ENCODE data around the gene KLF11.

The KLF11 gene

GRCh38 chr2:9998916-9999654 is 44.3 kb upstream of the KLF11 start:
- no peak overlapping the region for H2BK5ac ChIP-seq (ENCODE audit: low read length)
- no peak overlapping the region for H2BK15ac ChIP-seq (replicated peaks; ENCODE audit: low read depth)
- no peak overlapping the region for H2BK120ac ChIP-seq (ENCODE audit: low read depth, low read length)
- no peaks in the 10 kb centered on the region for H3K79me1 ChIP-seq (ENCODE audit: low read length)
- H3K79me2 ChIP-seq (ENCODE audit: control insufficient read depth, insufficient read depth, low read length) = no peaks in the 10 kb centered on the region
- H3K9ac ChIP-seq (ENCODE audit: low read length) = no peak overlapping the region
- H3K18ac ChIP-seq (ENCODE audit: low read length) = no peak overlapping the region
- H3K4me1 ChIP-seq (ENCODE audit: control insufficient read depth, low read depth, low read length) = no peaks in the 10 kb centered on the region
- no peak overlapping the region for H4K8ac ChIP-seq (ENCODE audit: low read depth, low read length)
- H3K4me3 ChIP-seq (ENCODE audit: low read length) = no peak overlapping the region
- H3K23ac ChIP-seq (ENCODE audit: low read length) = no peak overlapping the region
- no peak for DNase-seq
- H3K4ac ChIP-seq (ENCODE audit: low read depth, low read length) = no peak overlapping the region
- WGBS (ENCODE audit: extremely low coverage, insufficient coverage, low lambda C conversion rate) = no CpG with 5 or more reads among the region's 20 CpGs
- H3K36me3 ChIP-seq (ENCODE audit: control insufficient read depth, insufficient read depth, low read length) = no peaks in the 10 kb centered on the region
- H3K4me2 ChIP-seq (ENCODE audit: low read length) = no peak overlapping the region
- no peak overlapping the region for H3K27ac ChIP-seq (ENCODE audit: low read depth, low read length)
- H3K27me3 ChIP-seq (ENCODE audit: insufficient read depth, low read length, poor library complexity) = no peaks in the 10 kb centered on the region
- no peak overlapping the region for H4K5ac ChIP-seq (ENCODE audit: low read length)
- H2AK5ac ChIP-seq (ENCODE audit: low read length) = no peak overlapping the region
- no peak overlapping the region for H3K56ac ChIP-seq (ENCODE audit: low read length)

GRCh38 chr2:9999693-10000092 is 43.7 kb upstream of the KLF11 start:
- no peak overlapping the region for H3K56ac ChIP-seq (ENCODE audit: low read length)
- H3K4me3 ChIP-seq (ENCODE audit: low read length) = no peak overlapping the region
- H3K9ac ChIP-seq (ENCODE audit: low read length) = no peak overlapping the region
- no peak overlapping the region for H3K4me2 ChIP-seq (ENCODE audit: low read length)
- no peaks in the 10 kb centered on the region for H3K27me3 ChIP-seq (ENCODE audit: insufficient read depth, low read length, poor library complexity)
- H2BK120ac ChIP-seq (ENCODE audit: low read depth, low read length) = no peak overlapping the region
- no peak overlapping the region for H4K8ac ChIP-seq (ENCODE audit: low read depth, low read length)
- H3K18ac ChIP-seq (ENCODE audit: low read length) = no peak overlapping the region
- WGBS (ENCODE audit: extremely low coverage, insufficient coverage, low lambda C conversion rate) = no CpG with 5 or more reads among the region's 1 CpG
- no peak overlapping the region for H2BK5ac ChIP-seq (ENCODE audit: low read length)
- no peak overlapping the region for H3K23ac ChIP-seq (ENCODE audit: low read length)
- H3K4me1 ChIP-seq (ENCODE audit: control insufficient read depth, low read depth, low read length) = no peaks in the 10 kb centered on the region
- no peak overlapping the region for H2AK5ac ChIP-seq (ENCODE audit: low read length)
- no peak overlapping the region for H3K27ac ChIP-seq (ENCODE audit: low read depth, low read length)
- H3K4ac ChIP-seq (ENCODE audit: low read depth, low read length) = no peak overlapping the region
- H3K79me1 ChIP-seq (ENCODE audit: low read length) = no peaks in the 10 kb centered on the region
- H4K5ac ChIP-seq (ENCODE audit: low read length) = no peak overlapping the region
- no peak for DNase-seq
- H3K36me3 ChIP-seq (ENCODE audit: control insufficient read depth, insufficient read depth, low read length) = no peaks in the 10 kb centered on the region
- H2BK15ac ChIP-seq (replicated peaks; ENCODE audit: low read depth) = no peak overlapping the region
- no peaks in the 10 kb centered on the region for H3K79me2 ChIP-seq (ENCODE audit: control insufficient read depth, insufficient read depth, low read length)

GRCh38 chr2:10000541-10000940 is 42.8 kb upstream of the KLF11 start:
- Histone ChIP-seq H3K36me3 (ENCODE audit: control insufficient read depth, insufficient read depth, low read length) (no peaks in the 10 kb centered on the region), H3K4ac (ENCODE audit: low read depth, low read length) (no peak overlapping the region), H3K27ac (ENCODE audit: low read depth, low read length) (no peak overlapping the region), H3K27me3 (ENCODE audit: insufficient read depth, low read length, poor library complexity) (no peaks in the 10 kb centered on the region), H2BK120ac (ENCODE audit: low read depth, low read length) (no peak overlapping the region), H3K79me1 (ENCODE audit: low read length) (no peaks in the 10 kb centered on the region), H2AK5ac (ENCODE audit: low read length) (no peak overlapping the region), H3K79me2 (ENCODE audit: control insufficient read depth, insufficient read depth, low read length) (no peaks in the 10 kb centered on the region), H4K5ac (ENCODE audit: low read length) (no peak overlapping the region), H2BK5ac (ENCODE audit: low read length) (no peak overlapping the region), H2BK15ac (replicated peaks; ENCODE audit: low read depth) (no peak overlapping the region), H3K56ac (ENCODE audit: low read length) (no peak overlapping the region), H3K4me3 (ENCODE audit: low read length) (no peak overlapping the region), H3K9ac (ENCODE audit: low read length) (no peak overlapping the region), H3K18ac (ENCODE audit: low read length) (no peak overlapping the region), H3K4me1 (ENCODE audit: control insufficient read depth, low read depth, low read length) (no peaks in the 10 kb centered on the region), H3K4me2 (ENCODE audit: low read length) (no peak overlapping the region), H4K8ac (ENCODE audit: low read depth, low read length) (no peak overlapping the region), H3K23ac (ENCODE audit: low read length) (no peak overlapping the region)
- no peak for DNase-seq
- no CpG with 5 or more reads among the region's 8 CpGs for WGBS (ENCODE audit: extremely low coverage, insufficient coverage, low lambda C conversion rate)

- Histone ChIP-seq H4K5ac (ENCODE audit: low read length) (no peak overlapping the region), H3K9ac (ENCODE audit: low read length) (no peak overlapping the region), H3K18ac (ENCODE audit: low read length) (no peak overlapping the region), H3K4me2 (ENCODE audit: low read length) (no peak overlapping the region), H3K56ac (ENCODE audit: low read length) (no peak overlapping the region), H3K23ac (ENCODE audit: low read length) (no peak overlapping the region), H3K27me3 (ENCODE audit: insufficient read depth, low read length, poor library complexity) (no peaks in the 10 kb centered on the region), H3K36me3 (ENCODE audit: control insufficient read depth, insufficient read depth, low read length) (no peaks in the 10 kb centered on the region), H3K27ac (ENCODE audit: low read depth, low read length) (no peak overlapping the region), H3K4ac (ENCODE audit: low read depth, low read length) (no peak overlapping the region), H2BK120ac (ENCODE audit: low read depth, low read length) (no peak overlapping the region), H4K8ac (ENCODE audit: low read depth, low read length) (no peak overlapping the region), H3K79me1 (ENCODE audit: low read length) (no peaks in the 10 kb centered on the region), H2BK5ac (ENCODE audit: low read length) (no peak overlapping the region), H2AK5ac (ENCODE audit: low read length) (no peak overlapping the region), H3K4me1 (ENCODE audit: control insufficient read depth, low read depth, low read length) (no peaks in the 10 kb centered on the region), H3K79me2 (ENCODE audit: control insufficient read depth, insufficient read depth, low read length) (no peaks in the 10 kb centered on the region), H2BK15ac (replicated peaks; ENCODE audit: low read depth) (no peak overlapping the region), H3K4me3 (ENCODE audit: low read length) (no peak overlapping the region)
- no CpG with 5 or more reads among the region's 5 CpGs for WGBS (ENCODE audit: extremely low coverage, insufficient coverage, low lambda C conversion rate)
- DNase-seq = no peak
These were observed 41.8 kb upstream of the KLF11 start for GRCh38 chr2:10001586-10001985.

GRCh38 chr2:10002109-10002508 is 41.2 kb upstream of the KLF11 start:
- Histone ChIP-seq H2AK5ac (ENCODE audit: low read length) (no peak overlapping the region), H3K79me1 (ENCODE audit: low read length) (no peaks in the 10 kb centered on the region), H2BK120ac (ENCODE audit: low read depth, low read length) (no peak overlapping the region), H3K4me1 (ENCODE audit: control insufficient read depth, low read depth, low read length) (no peaks in the 10 kb centered on the region), H2BK5ac (ENCODE audit: low read length) (no peak overlapping the region), H3K9ac (ENCODE audit: low read length) (no peak overlapping the region), H4K5ac (ENCODE audit: low read length) (no peak overlapping the region), H2BK15ac (replicated peaks; ENCODE audit: low read depth) (no peak overlapping the region), H3K79me2 (ENCODE audit: control insufficient read depth, insufficient read depth, low read length) (no peaks in the 10 kb centered on the region), H3K36me3 (ENCODE audit: control insufficient read depth, insufficient read depth, low read length) (no peaks in the 10 kb centered on the region), H3K4me3 (ENCODE audit: low read length) (no peak overlapping the region), H3K56ac (ENCODE audit: low read length) (no peak overlapping the region), H3K27me3 (ENCODE audit: insufficient read depth, low read length, poor library complexity) (no peaks in the 10 kb centered on the region), H3K23ac (ENCODE audit: low read length) (no peak overlapping the region), H3K4me2 (ENCODE audit: low read length) (no peak overlapping the region), H3K27ac (ENCODE audit: low read depth, low read length) (no peak overlapping the region), H4K8ac (ENCODE audit: low read depth, low read length) (no peak overlapping the region), H3K18ac (ENCODE audit: low read length) (no peak overlapping the region), H3K4ac (ENCODE audit: low read depth, low read length) (no peak overlapping the region)
- WGBS (ENCODE audit: extremely low coverage, insufficient coverage, low lambda C conversion rate) = no CpG with 5 or more reads among the region's 5 CpGs
- no peak for DNase-seq

GRCh38 chr2:10002681-10003080 is 40.7 kb upstream of the KLF11 start:
- no peaks in the 10 kb centered on the region for H3K79me1 ChIP-seq (ENCODE audit: low read length)
- no peak overlapping the region for H3K4me3 ChIP-seq (ENCODE audit: low read length)
- H3K4me2 ChIP-seq (ENCODE audit: low read length) = no peak overlapping the region
- H3K36me3 ChIP-seq (ENCODE audit: control insufficient read depth, insufficient read depth, low read length) = no peaks in the 10 kb centered on the region
- DNase-seq = no peak
- no peaks in the 10 kb centered on the region for H3K79me2 ChIP-seq (ENCODE audit: control insufficient read depth, insufficient read depth, low read length)
- no peak overlapping the region for H3K18ac ChIP-seq (ENCODE audit: low read length)
- no peak overlapping the region for H3K4ac ChIP-seq (ENCODE audit: low read depth, low read length)
- no peak overlapping the region for H2BK15ac ChIP-seq (replicated peaks; ENCODE audit: low read depth)
- no peak overlapping the region for H3K27ac ChIP-seq (ENCODE audit: low read depth, low read length)
- H4K8ac ChIP-seq (ENCODE audit: low read depth, low read length) = no peak overlapping the region
- WGBS (ENCODE audit: extremely low coverage, insufficient coverage, low lambda C conversion rate) = no CpG with 5 or more reads among the region's 9 CpGs
- H2BK120ac ChIP-seq (ENCODE audit: low read depth, low read length) = no peak overlapping the region
- no peaks in the 10 kb centered on the region for H3K4me1 ChIP-seq (ENCODE audit: control insufficient read depth, low read depth, low read length)
- H4K5ac ChIP-seq (ENCODE audit: low read length) = no peak overlapping the region
- H3K56ac ChIP-seq (ENCODE audit: low read length) = no peak overlapping the region
- no peak overlapping the region for H3K9ac ChIP-seq (ENCODE audit: low read length)
- no peak overlapping the region for H3K23ac ChIP-seq (ENCODE audit: low read length)
- no peak overlapping the region for H2AK5ac ChIP-seq (ENCODE audit: low read length)
- H3K27me3 ChIP-seq (ENCODE audit: insufficient read depth, low read length, poor library complexity) = no peaks in the 10 kb centered on the region
- no peak overlapping the region for H2BK5ac ChIP-seq (ENCODE audit: low read length)
